Adrenal gland (tissue), 5 donors: ENCODE results near the gene HDDC3.

Experiments used
- CTCF ChIP-seq, 6 experiments: fragments of 450-650 bp in 4 of 6; fragments of 200-600 bp in 2 of 6; sonication (generic) in 1 of 6; IDR thresholded peaks; 1 replicate in 5 of 6; 2 replicates in 1 of 6; pipeline versions ENCODE4 v1.5.1 to v1.8.0; 2016 to 2021; ENCODE audit warnings: antibody characterized with exemption in 6 of 6, mild to moderate bottlenecking in 2 of 6, moderate library complexity in 1 of 6
- POLR2A ChIP-seq, 2 donors: fragments of 450-650 bp; IDR thresholded peaks; one replicate each; pipeline ENCODE4 v1.6.1; 2017; ENCODE audit warnings: antibody characterized with exemption in 2 of 2, mild to moderate bottlenecking in 2 of 2, moderate library complexity in 1 of 2
- donor health status: DM: no; HTN: no; CAD: no.

DNA sequence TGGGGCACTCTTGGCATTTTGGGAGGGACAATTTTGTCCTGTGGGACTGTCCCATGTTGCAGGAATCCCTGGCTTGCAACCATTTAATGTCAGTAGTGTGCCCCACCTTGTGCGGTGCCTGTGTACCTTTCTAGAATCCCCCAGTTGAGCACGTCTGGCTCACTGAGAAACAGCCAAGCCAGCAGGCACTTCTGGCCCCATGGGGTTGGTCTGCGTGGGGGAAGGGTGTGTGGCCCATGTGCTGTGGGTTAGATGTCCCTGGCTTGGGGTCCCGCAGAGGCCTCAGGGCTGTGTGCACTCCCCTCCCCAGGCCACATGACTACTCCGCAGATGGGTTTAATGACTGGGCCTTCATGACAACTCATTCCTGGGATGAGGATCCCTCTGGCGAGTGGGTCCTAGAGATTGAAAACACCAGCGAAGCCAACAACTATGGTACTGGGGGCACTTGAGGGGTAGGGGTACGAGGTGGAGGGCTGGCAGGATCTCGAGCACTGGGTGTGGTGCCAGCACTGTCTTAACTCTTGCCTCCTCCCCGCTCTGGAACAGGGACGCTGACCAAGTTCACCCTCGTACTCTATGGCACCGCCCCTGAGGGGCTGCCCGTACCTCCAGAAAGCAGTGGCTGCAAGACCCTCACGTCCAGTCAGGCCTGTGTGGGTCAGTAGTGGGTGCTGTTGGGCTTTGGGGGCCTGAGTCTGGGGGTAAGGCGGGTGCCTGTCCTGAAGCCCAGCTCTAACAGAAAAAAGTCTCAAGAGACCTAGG, 51.8 kb downstream of the HDDC3 start:
- TF ChIP-seq CTCF (IDR thresholded peaks at IDR 0.05): no peak
- TF ChIP-seq POLR2A (IDR thresholded peaks at IDR 0.05): no peak
